ENCODE measurements around the gene AOC1. TPM values are rescaled to one million over a fixed set of nuclear protein-coding genes. Genes with fewer than 3 reads are reported as not detected.
"Not testable (repeated sequence)": the region's sequence is repeated elsewhere in the genome, so short reads cannot be mapped to it uniquely, and the experiment has no call there.

Gene AOC1, protein sequence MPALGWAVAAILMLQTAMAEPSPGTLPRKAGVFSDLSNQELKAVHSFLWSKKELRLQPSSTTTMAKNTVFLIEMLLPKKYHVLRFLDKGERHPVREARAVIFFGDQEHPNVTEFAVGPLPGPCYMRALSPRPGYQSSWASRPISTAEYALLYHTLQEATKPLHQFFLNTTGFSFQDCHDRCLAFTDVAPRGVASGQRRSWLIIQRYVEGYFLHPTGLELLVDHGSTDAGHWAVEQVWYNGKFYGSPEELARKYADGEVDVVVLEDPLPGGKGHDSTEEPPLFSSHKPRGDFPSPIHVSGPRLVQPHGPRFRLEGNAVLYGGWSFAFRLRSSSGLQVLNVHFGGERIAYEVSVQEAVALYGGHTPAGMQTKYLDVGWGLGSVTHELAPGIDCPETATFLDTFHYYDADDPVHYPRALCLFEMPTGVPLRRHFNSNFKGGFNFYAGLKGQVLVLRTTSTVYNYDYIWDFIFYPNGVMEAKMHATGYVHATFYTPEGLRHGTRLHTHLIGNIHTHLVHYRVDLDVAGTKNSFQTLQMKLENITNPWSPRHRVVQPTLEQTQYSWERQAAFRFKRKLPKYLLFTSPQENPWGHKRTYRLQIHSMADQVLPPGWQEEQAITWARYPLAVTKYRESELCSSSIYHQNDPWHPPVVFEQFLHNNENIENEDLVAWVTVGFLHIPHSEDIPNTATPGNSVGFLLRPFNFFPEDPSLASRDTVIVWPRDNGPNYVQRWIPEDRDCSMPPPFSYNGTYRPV
- 0.17 TPM in 1 of 2 replicates, not detected in the other for total RNA-seq (2014; rRNA removed; shearing (Covaris generic))

DNA sequence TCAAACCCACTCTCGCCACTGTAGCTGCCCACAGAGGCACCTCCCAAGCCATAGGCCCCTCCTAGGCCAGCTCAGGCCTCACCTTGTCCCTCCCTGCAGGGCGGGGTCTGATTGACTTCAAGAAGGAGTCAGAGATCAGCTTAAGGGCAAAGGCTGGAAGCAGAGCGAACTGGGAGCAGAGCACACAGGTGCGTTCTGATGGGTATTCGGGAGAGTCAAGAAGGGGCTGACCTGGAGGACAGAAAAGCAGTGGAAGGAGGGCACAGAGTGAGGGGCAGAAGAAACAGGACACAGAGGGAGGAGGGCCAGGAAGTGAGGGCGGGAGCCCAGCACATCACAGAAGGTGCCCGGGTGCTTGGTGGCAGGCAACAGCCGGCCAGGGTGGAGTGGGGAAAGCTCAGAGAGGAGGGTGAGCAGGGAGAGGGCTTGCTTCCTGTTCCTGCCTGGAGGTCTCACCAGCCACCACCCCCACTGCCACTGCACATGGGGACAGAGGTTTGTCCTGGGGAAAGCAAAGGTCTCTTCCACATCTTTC lies at the start of gene AOC1:
Gene AOC1, plus strand, starts transcription at position 147 of the 535 bp plus-strand sequence. CDS start 3,954 bp downstream, outside the sequence.
- DNase-seq (ENCODE audit: low read depth), result no peak

DNA sequence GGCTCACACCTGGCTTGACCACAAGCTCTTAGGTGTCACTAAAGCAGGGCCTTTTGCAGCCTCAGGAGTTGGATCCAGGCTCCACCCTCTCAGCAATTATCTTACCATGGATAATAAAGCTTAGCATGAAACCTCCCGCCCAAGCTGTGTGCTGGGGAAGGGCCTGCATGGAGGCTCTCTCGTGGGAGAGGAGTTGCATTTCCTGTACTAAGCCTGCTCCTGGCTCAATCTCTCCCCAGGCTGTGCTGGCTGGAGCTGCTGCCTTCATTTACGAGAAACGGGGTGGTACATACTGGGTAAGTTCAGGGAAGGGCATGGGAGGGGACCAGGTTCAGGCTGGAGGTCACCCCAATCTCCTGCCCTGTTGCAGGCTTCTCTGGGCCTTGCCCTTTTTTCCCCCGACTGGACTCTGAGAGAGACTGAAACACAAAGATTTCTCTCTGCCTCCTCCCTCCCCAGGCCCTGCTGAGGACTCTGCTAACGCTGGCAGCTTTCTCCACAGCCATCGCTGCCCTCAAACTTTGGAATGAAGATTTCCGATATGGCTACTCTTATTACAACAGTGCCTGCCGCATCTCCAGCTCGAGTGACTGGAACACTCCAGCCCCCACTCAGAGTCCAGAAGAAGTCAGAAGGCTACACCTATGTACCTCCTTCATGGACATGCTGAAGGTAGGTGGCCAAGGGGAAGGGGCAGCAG lies 49.0 kb upstream of the AOC1 start:
- DNase-seq (ENCODE audit: low read depth), result no peak

DNA sequence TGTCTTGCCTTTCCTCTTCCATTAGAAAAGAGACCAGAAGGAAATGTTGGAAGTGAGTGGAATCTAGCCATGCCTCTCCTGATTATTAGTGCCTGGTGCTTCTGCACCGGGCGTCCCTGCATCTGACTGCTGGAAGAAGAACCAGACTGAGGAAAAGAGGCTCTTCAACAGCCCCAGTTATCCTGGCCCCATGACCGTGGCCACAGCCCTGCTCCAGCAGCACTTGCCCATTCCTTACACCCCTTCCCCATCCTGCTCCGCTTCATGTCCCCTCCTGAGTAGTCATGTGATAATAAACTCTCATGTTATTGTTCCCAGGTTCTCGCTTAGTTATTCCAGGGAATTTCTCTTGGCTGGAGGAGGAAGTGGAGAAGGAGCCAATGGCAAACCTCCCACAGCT lies 47.5 kb upstream of the AOC1 start:
- no peak for DNase-seq (ENCODE audit: low read depth)

DNA sequence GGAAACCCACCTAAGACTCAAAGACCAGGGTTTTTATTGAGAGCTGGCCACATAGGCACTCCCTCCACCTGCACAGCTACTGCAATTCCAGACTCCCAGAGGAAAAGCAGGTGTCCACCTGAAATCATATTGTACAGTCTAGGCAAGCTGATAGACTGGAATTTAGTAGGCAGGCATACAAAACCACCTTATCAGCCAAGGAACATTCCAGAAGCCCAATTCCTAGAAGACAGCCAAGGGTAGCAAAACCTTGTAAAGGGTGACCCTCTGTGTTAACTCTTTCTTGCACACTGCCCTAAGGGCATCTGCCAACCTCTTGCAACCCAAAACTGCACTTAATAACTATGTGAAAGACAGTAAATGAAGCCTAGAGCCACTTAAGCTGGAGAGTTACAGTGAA lies 46.5 kb upstream of the AOC1 start:
- DNase-seq (ENCODE audit: low read depth), result no peak

DNA sequence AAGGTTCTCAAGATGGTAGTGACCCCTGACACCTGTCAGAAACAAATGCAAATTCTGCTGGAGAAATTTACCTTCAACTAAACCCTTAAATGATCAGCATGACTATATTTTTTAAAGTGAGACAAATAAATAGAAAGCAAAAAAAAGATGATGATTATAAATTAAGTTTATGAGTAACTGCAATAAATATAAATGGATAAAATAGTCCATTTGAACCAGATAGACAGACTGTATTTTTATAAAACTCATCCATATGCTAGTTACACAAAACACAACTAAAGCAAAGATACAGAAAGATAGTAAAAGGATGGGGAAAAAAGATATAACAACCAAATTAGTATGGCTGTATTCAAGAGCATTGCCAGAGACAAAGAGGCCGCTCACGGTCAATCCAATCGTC lies 45.9 kb upstream of the AOC1 start:
- no peak for DNase-seq (ENCODE audit: low read depth)

DNA sequence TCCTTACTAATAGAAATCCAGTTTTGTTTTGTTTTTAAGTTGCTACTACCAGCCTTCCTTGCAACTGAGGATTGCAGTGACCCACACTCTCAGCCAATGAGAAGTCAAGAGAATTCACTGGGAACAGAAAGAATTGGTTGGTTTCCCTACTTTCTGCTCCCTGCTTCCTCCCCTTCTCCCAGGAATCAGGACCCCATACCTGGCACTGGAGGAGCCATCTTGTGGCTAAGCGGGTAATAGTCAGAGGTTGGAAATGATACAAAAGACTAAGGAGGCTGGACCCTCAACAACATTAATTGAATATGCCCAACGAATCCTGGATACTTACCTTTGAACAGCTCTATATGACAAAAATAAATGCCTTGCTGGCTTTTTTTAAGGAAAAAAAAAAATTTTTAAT lies 45.5 kb upstream of the AOC1 start:
- DNase-seq (ENCODE audit: low read depth), result no peak

DNA sequence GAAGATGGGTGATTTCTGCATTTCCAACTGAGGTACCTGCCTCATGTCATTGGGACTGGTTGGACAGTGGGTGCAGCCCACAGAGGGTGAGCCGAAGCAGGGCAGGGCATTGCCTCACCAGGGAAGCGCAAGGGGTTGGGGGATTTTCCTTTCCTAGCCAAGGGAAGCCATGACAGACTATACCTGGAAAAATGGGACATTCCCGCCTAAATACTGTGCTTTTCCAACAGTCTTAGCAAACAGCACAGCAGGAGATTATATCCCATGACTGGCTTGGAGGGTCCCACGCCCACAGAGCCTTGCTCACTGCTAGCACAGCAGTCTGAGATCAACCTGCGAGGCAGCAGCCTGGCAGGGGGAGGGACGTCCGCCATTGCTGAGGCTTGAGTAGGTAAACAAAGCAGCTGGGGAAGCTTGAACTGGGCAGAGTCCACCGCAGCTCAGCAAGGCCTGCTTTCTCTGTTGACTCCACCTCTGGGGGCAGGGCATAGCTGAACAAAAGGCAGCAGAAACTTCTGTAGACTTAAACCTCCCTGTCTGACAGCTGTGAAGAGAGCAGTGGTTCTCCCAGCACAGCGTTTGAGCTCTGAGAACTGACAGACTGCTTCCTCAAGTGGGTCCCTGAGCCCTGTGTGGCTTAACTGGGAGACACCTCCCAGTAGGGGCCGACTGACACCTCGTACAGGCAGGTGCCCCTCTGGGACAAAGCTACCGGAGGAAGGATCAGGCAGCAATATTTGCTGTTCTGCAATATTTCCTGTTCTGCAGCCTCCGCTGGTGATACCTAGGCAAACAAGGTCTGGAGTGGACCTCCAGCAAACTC lies 44.5 kb upstream of the AOC1 start:
- not testable (repeated sequence) for DNase-seq (ENCODE audit: low read depth)

DNA sequence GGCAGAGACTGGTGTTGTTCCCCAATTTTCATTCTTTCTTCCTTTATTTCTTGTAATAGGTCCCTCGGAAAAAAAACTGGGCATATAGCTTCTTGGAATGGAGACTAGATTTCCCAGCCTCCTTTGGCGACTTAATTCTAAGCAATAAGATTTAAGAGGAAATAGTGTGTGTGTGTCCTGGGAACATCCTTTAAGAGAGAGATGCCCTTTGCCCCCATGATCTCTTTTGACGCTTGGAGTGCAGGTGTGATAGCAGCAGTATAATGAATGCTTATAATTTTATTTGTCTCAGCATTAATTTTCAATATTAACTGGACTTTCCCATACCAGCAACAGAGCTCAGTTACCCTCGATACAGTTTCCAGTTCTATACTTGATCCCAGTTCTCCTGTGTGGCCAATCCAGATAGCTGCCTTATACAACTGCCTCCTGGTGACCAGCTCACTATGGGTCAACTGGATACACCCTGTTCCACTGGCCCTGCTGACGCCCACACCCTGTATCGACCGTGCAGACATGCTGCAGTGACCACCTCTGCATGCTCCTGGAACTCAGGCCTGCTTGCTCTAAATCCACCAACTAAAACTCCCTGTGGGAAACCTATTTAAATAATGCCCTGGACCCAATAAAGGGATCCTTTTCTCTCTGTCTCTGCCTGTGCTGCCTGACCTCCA lies 37.9 kb upstream of the AOC1 start:
- DNase-seq (ENCODE audit: low read depth), result no peak

DNA sequence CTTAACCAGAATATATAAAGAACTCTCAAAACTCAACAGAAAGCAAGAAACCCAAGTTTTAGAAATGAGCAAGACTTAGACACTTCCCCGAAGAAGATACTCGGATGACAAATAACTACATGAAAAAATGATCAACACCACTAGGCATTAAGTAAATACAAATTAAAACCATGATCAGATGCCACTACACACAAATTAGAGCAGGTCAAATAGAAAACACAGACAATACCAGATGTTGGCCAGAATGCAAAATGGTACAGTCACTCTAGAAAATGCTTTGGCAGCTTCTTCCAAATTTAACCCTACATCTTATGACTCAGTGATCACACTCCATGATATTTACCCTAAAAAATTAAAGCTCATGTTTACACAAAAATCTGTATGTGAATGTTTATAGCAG lies 33.3 kb upstream of the AOC1 start:
- no peak for DNase-seq (ENCODE audit: low read depth)

DNA sequence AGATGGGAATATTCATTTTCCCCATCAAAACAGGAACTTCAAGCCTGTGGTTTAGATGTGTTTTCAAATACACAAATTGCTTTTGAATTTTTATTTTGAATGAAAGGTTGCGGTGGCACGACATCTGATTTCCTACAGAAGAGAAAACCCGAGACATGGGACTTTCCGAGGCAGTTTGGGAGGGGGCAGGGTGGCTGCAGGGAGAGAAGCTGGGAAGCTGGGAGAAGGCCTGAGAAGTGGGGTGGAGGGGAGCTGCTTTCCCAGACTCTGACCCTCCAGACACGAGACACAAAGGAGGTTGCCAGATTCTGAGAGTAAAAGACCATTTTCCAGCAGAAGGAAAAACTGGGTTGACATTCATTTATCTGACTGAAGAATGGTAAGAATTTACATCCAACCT lies 32.2 kb upstream of the AOC1 start:
- DNase-seq (ENCODE audit: low read depth), result no peak

DNA sequence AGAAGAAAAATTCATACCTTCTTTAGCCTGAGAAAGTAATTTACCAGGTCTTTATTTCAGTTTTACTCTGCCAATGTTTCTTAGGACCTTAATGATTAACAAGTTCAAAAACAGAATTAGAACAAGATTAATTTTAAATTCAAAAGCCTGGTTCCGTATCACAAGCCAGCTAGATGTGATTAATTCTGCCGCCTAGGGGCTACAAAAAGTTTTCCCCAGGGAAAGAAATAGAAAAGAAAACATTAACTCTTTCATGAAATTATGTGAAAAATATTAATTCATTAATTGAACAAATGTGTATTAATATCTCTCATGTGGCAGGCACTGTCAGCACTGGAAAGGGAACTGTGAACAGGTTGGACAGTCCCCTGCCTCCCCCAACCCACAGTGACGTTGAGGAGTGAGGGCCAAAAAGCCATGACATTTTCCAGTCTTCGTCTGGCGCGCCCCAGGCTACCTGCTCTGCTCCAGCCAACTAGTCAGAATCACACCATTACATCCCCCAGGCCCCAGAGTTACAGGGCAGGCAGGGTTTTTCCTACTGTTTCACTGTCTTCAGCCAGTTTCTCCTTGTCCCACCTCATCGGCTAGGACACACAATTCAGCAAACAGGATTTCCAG lies 31.6 kb upstream of the AOC1 start:
- DNase-seq (ENCODE audit: low read depth), result no peak

DNA sequence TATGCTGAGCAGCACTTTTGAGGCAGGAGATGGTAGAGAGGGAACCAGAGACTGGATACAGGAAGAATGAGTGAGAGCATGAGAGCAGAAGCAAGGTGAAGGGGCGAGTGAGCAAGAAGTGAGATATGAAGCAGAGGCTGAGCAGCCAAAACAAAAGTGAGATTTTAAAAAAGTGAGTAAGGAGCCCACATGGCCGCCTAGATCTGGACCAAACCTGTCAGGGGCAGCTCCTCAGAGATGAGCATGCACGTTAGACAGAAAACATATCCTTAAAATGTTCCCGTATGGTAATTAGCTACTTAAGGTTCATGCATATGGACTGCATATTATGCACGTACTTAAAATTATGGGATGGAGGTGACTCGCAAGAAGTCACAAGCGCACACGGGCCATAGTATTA lies 29.3 kb upstream of the AOC1 start:
- no peak for DNase-seq (ENCODE audit: low read depth)

DNA sequence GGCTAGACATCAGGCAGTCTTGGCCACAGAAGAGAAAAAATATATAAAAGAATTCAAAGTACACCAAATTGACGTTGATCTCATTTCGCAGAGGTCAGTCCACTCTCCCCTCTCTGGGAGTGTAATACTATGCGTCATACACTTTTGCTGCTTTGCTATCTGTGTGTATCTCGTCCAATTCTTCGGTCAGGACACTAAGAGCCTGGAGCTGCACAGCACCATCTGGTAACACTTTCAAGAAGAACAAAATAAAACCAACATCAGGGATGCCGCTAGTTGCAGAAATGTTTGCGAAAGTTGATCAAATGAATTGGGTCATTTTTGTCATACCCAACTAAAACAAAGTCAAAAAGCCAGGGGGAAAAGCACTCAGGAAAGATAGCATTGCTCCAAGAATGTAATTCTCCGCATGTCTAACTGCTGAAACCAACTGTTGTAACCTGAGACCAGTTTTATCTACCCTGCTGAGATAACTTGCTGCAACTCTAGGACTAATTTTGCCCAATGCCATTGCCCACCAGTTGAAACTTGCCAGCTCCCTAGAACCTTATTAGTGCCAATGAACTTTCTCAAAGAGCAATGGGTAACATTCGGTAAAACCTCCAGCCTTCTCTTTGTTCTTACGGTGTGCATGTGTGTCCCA lies 28.7 kb upstream of the AOC1 start:
- no peak for DNase-seq (ENCODE audit: low read depth)

DNA sequence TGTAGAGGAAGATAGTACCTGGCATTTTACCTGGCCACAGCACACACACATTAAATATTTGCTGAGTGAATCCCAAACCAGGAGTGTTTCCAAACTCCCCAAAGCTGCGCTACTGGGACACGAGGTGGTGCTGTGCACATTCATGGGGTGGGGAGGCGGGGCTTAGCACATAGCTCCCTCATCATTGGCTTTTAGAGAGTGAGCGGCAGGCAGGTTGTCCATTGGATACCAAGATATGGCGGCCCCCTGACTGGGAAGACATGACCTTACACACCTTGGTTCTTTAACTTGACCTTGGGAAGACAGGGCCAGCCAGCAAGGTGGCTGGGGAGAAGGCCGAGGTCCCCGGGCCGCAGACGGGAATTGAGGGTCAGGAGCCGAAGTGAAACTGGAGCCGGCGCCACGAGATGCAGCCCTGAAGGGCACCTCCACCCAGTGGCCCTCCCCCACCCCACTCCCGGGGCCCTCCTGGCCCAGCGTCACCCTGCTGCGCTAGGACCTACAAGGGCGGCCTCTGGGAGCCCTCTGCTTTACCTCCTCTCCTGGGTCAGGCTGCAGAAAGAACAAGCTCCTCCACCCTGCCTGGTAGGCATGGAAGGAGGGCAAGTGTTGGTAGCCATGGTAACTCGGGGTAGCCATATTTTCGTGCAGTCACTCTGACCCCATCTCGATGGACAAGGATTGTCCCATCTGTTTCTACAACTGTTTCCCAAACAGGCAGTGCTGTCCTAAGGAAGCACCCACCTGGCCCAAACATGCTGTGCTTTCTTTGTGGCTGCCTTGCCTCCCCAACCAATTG lies 27.7 kb upstream of the AOC1 start:
- peak; percentile 11 for DNase-seq (ENCODE audit: low read depth)

DNA sequence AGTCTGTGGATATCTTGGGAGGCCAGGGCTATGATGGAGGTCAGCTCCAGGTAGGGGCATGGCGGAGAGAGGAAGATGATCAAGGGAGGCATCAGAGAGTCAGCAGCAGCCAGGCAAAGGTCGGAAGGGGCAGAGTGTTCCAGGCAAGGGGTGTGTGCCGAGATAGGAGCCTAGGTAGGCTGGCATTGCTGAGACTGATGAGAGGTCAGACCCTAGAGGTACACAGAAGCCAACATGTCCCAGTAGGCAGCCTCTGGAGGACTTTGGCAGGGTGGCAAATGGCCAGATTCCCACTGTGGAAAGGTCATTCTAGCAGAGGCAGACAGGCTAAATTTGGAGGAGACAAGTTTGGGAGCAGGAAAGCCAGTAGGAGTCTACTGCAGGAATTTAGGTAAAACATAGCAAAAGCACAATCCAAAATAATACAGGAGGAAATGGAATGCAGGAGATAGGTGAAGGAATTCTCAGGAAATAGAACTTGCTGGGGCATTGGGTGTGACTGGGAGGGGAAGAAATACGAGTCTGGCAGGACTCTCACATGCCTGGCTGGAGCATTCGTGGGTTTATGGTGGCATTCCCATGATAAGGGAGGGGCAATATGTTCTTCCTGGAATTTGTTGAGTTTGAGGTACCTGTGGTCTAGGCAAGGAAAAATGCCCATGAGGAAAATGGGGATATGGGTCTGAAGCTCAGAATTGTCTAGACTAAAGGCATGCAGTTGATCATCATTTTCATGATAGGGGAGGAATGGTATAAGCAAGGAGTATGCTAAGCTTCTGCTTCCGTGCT lies 26.1 kb upstream of the AOC1 start:
- DNase-seq (ENCODE audit: low read depth), result no peak

DNA sequence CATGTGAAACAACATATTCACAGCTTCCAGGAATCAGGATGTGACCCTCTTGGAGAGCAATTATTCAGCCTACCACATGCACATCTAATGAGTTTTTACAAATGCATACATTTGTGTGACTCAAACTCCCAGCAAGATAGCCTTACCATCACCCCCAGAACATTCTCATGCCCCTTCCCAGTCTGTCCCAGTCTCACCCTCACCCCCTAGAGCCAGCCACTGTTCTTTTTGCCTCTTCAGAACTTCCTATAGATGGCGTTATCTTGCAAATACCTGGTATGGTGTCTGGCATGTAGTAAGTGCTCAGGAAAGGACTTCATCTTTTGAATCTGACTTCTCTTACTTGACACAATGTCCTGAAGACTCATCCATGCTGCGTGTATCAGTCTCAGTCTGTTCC lies 23.9 kb upstream of the AOC1 start:
- DNase-seq (ENCODE audit: low read depth), result no peak

DNA sequence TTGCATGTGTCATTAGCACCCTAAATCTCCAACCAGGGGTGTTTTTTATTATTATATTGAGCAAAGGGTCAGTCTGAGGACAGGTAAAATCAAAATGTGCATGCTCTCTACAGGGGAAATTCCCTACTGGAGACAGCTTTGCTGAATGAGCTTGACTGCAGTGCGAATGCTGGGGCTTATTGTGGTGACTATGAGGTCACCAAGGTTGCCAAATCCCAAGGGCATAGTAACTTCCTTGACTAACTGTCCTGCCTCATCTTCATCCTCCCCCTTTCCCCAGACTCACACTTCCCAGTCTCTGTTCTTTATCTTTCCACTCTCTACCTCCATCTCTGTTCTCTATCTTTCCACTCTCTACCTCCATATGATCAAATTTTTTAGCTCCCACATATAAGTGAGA lies 22.9 kb upstream of the AOC1 start:
- DNase-seq (ENCODE audit: low read depth), result no peak

DNA sequence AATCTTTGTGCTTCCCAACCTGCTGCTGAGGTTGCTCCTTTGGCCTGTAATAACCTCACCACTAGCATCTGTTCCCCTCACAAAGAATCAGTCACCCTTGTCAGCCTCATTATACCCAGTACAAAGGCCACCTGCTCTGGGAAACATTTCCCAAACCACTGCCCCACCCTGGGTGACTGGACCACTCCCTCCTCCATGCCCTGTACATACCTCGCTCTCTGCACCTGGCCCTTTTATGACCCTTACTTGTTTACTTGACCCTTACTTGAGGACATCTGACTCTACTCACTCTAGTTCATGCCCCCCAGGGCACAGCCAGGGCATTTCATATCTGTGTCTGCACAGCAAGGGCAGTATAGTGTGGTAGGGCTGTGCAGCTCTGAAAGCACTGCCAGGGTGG lies 21.4 kb upstream of the AOC1 start:
- DNase-seq (ENCODE audit: low read depth), result no peak

All from M059J (cell line).